Esophagus muscularis mucosa (tissue), 4 donors: ENCODE results near the gene ATP2B2. TPM values are rescaled to one million over a fixed set of nuclear protein-coding genes. Genes with fewer than 3 reads are reported as not detected.

Experiments
- DNase-seq: peaks from one replicate; pipeline ENCODE4 v3.0.0-alpha.2; 2017; ENCODE audit errors: extremely low spot score
- H3K27ac ChIP-seq, 4 donors: fragments of 200-600 bp; sonication (generic); replicated peaks in 1 of 4; 1 replicate in 3 of 4; 2 replicates in 1 of 4; pipeline ENCODE4 v1.5.1; 2016 to 2019; ENCODE audit warnings: mild to moderate bottlenecking in 1 of 4
- H3K27me3 ChIP-seq, 4 donors: fragments of 200-600 bp; sonication (generic); one replicate each; pipeline versions ENCODE4 v1.5.1 to v1.6.0; 2016 to 2019
- H3K36me3 ChIP-seq, 4 donors: fragments of 200-600 bp; sonication (generic); one replicate each; pipeline ENCODE4 v1.5.1; 2016 to 2019
- H3K4me1 ChIP-seq, 4 donors: fragments of 200-600 bp; sonication (generic); one replicate each; pipeline ENCODE4 v1.5.1; 2016 to 2019
- H3K4me3 ChIP-seq, 4 donors: fragments of 200-600 bp; sonication (generic); 1 replicate in 2 of 4; 2 replicates in 2 of 4; pipeline ENCODE4 v1.5.1; 2016 to 2019; ENCODE audit warnings: mild to moderate bottlenecking in 4 of 4, moderate library complexity in 1 of 4
- H3K9me3 ChIP-seq, 4 donors: fragments of 200-600 bp; sonication (generic); 1 replicate in 3 of 4; 2 replicates in 1 of 4; pipeline ENCODE4 v1.5.1; 2016 to 2019
- CTCF ChIP-seq, 3 experiments: fragments of 200-600 bp in 2 of 3; fragments of 450-650 bp in 1 of 3; sonication (generic) in 2 of 3; IDR thresholded peaks; one replicate each; pipeline ENCODE4 v1.5.1; 2017 to 2019; ENCODE audit warnings: antibody characterized with exemption in 3 of 3, mild to moderate bottlenecking in 2 of 3, moderate library complexity in 1 of 3
- EP300 ChIP-seq: sonication (generic); formaldehyde crosslinking; IDR thresholded peaks from one replicate; pipeline ENCODE4 v1.6.1; 2017; ENCODE audit warnings: antibody characterized with exemption
- POLR2A ChIP-seq: fragments of 450-650 bp; IDR thresholded peaks from one replicate; pipeline ENCODE4 v1.6.1; 2017; ENCODE audit warnings: antibody characterized with exemption, moderate library complexity, mild to moderate bottlenecking, low read depth
- POLR2AphosphoS5 ChIP-seq, 2 donors: sonication (generic); formaldehyde crosslinking; IDR thresholded peaks; one replicate each; pipeline ENCODE4 v1.6.1; 2017; ENCODE audit warnings: antibody characterized with exemption in 2 of 2
- WGBS: methylation state at CpG from one replicate; pipeline ENCODE4 v1.1.5; 2018; 5-methylcytosine and 5-hydroxymethylcytosine counted together
- intact Hi-C: fragments of 100-400 bp; cut with DNase I; formaldehyde crosslinking; loops from one replicate; pipeline ENCODE4 v1.15.1; 2023
- total RNA-seq, 4 donors: library from RNA; depleted of rRNA; stranded (reverse); fragments of >200 nt; gene quantifications; one replicate each; pipeline versions ENCODE4 v1.1.0 to v1.2.1, GENCODE V29; 2016

ATP2B2 gene
- total RNA-seq, 4 donors from 2014 or later, result under 0.01 to 0.75 (median 0.39) TPM

- H3K9me3 ChIP-seq, result no peaks in the 10 kb centered on the region
- WGBS, result 67% methylated on average over 3 of the region's 6 CpGs
- no peak overlapping the region for H3K27ac ChIP-seq
- H3K4me3 ChIP-seq, result no peak overlapping the region
- no peaks in the 10 kb centered on the region for H3K4me1 ChIP-seq
- H3K27me3 ChIP-seq, result peaks cover 0 to 22% (median 0%) of the 10 kb centered on the region in 4 donors
- DNase-seq, result no peak
- intact Hi-C loops, result no loop called here
- TF ChIP-seq CTCF (IDR thresholded peaks at IDR 0.05), result no peak
- TF ChIP-seq POLR2A, result no peak
- TF ChIP-seq POLR2AphosphoS5 (IDR thresholded peaks at IDR 0.05), result no peak
- TF ChIP-seq EP300, result no peak
- H3K36me3 ChIP-seq, result no peaks in the 10 kb centered on the region
Observed at GRCh38 chr3:10531031-10531430, 25.6 kb upstream of the ATP2B2 start.

- Histone ChIP-seq H3K27ac (no peak overlapping the region), H3K36me3 (no peaks in the 10 kb centered on the region), H3K27me3 (peaks cover 0 to 26% (median 0%) of the 10 kb centered on the region in 4 donors), H3K9me3 (no peaks in the 10 kb centered on the region), H3K4me1 (no peaks in the 10 kb centered on the region), H3K4me3 (no peak overlapping the region)
- no peak for TF ChIP-seq EP300
- no peak for TF ChIP-seq CTCF (IDR thresholded peaks at IDR 0.05)
- no peak for TF ChIP-seq POLR2A
- no peak for TF ChIP-seq POLR2AphosphoS5 (IDR thresholded peaks at IDR 0.05)
- DNase-seq, result no peak
- 73% methylated on average over 13 of the region's 13 CpGs for WGBS
- intact Hi-C loops, result no loop called here
Observed at GRCh38 chr3:10530241-10530640, 24.9 kb upstream of the ATP2B2 start.

GRCh38 chr3:10529809-10530208 is 24.4 kb upstream of the ATP2B2 start:
- Histone ChIP-seq H3K27ac (no peak overlapping the region), H3K9me3 (no peaks in the 10 kb centered on the region), H3K27me3 (peaks cover 0 to 28% (median 0%) of the 10 kb centered on the region in 4 donors), H3K4me1 (no peaks in the 10 kb centered on the region), H3K36me3 (no peaks in the 10 kb centered on the region), H3K4me3 (no peak overlapping the region)
- intact Hi-C loops, result no loop called here
- DNase-seq, result no peak
- WGBS, result 81% methylated on average over 13 of the region's 13 CpGs
- TF ChIP-seq EP300 (no peak), CTCF (IDR thresholded peaks at IDR 0.05) (no peak), POLR2AphosphoS5 (IDR thresholded peaks at IDR 0.05) (no peak), POLR2A (no peak)

- Histone ChIP-seq H3K36me3 (no peaks in the 10 kb centered on the region), H3K4me3 (no peak overlapping the region), H3K27ac (no peak overlapping the region), H3K9me3 (no peaks in the 10 kb centered on the region), H3K27me3 (peaks cover 0 to 41% (median 0%) of the 10 kb centered on the region in 4 donors), H3K4me1 (no peaks in the 10 kb centered on the region)
- DNase-seq, result no peak
- intact Hi-C loops, result no loop called here
- 83% methylated on average over 7 of the region's 7 CpGs for WGBS
- TF ChIP-seq POLR2A (no peak), EP300 (no peak), POLR2AphosphoS5 (IDR thresholded peaks at IDR 0.05) (no peak), CTCF (IDR thresholded peaks at IDR 0.05) (no peak)
Observed at GRCh38 chr3:10528046-10528445, 22.7 kb upstream of the ATP2B2 start.

- intact Hi-C loops, result no loop called here
- no peak for TF ChIP-seq POLR2AphosphoS5 (IDR thresholded peaks at IDR 0.05)
- no peak for TF ChIP-seq POLR2A
- TF ChIP-seq CTCF (IDR thresholded peaks at IDR 0.05), result no peak
- no peak for TF ChIP-seq EP300
- 86% methylated on average over 10 of the region's 13 CpGs for WGBS
- Histone ChIP-seq H3K27me3 (peaks cover 0 to 47% (median 0%) of the 10 kb centered on the region in 4 donors), H3K9me3 (no peaks in the 10 kb centered on the region), H3K36me3 (no peaks in the 10 kb centered on the region), H3K4me1 (no peaks in the 10 kb centered on the region), H3K4me3 (no peak overlapping the region), H3K27ac (no peak overlapping the region)
- no peak for DNase-seq
Observed at GRCh38 chr3:10527295-10528001, 22.1 kb upstream of the ATP2B2 start.
